MCF 10A (cell line): ENCODE data around the gene LRP4. TPM values are rescaled to one million over a fixed set of nuclear protein-coding genes. Genes with fewer than 3 reads are reported as not detected.

Experiments used
- BruUV-seq: library from RNA; stranded (reverse); fragments of 400-500 nt; replicated peaks from 2 replicates; lab custom pipeline; 2021; lab: Mats Ljungman, UMichigan
- CTCF ChIA-PET: fragments of 300-600 bp; sonication (Branson Sonifier 250); formaldehyde crosslinking; extraction: SDS; loops from one replicate; lab custom pipeline; 2021; ENCODE audit warnings: antibody characterized with exemption, inconsistent platforms; lab: Yijun Ruan, JAX
- POLR2A ChIA-PET: fragments of 300-600, 350-650 bp; sonication (Branson Sonifier 250); formaldehyde crosslinking; extraction: SDS; loops from one replicate; lab custom pipeline; 2020; ENCODE audit warnings: antibody characterized with exemption, inconsistent platforms; lab: Yijun Ruan, JAX
- DNase-seq: peaks from one replicate; pipeline ENCODE4 v3.0.0-alpha.2; 2018; ENCODE audit not compliant: unreplicated experiment
- H3K27ac Mint-ChIP-seq: one replicate; pipeline ENCODE4 v1.8.0; 2022; ENCODE audit warnings: mild to moderate bottlenecking, low read depth, mixed read lengths; ENCODE audit not compliant: unreplicated experiment
- H3K27me3 Mint-ChIP-seq: one replicate; pipeline ENCODE4 v1.8.0; 2022; ENCODE audit warnings: mixed read lengths; ENCODE audit not compliant: insufficient read depth, unreplicated experiment
- H3K36me3 Mint-ChIP-seq: one replicate; pipeline ENCODE4 v1.8.0; 2022; ENCODE audit warnings: mild to moderate bottlenecking, moderate library complexity, mixed read lengths; ENCODE audit not compliant: insufficient read depth, unreplicated experiment
- H3K4me1 Mint-ChIP-seq: one replicate; pipeline ENCODE4 v1.8.0; 2022; ENCODE audit warnings: mixed read lengths; ENCODE audit not compliant: insufficient read depth, unreplicated experiment
- H3K4me3 Mint-ChIP-seq: one replicate; pipeline ENCODE4 v1.8.0; 2022; ENCODE audit warnings: mild to moderate bottlenecking, moderate library complexity, mixed read lengths; ENCODE audit not compliant: unreplicated experiment
- H3K9me3 Mint-ChIP-seq: one replicate; pipeline ENCODE4 v1.8.0; 2022; ENCODE audit warnings: mixed read lengths; ENCODE audit not compliant: unreplicated experiment
- CTCF ChIP-seq: fragments of 200-600 bp; IDR thresholded peaks from one replicate; pipeline ENCODE4 v1.8.0; 2022; ENCODE audit warnings: antibody characterized with exemption, mild to moderate bottlenecking; ENCODE audit not compliant: unreplicated experiment
- intact Hi-C: fragments of 100-400 bp; cut with micrococcal nuclease; formaldehyde crosslinking; loops from 2 replicates; pipeline ENCODE4 v1.14.1; 2022
- total RNA-seq: library from RNA; stranded (reverse); gene quantifications from 2 replicates; pipeline ENCODE4 v1.2.3, GENCODE V29; 2022

Gene LRP4
- total RNA-seq, 1 experiment from 2014 or later = 1.0 TPM

- Mint-ChIP-seq H3K27ac (no peak overlapping the region), H3K36me3 (no peaks in the 10 kb centered on the region), H3K4me1 (peaks cover 17% of the 10 kb centered on the region), H3K9me3 (no peaks in the 10 kb centered on the region), H3K27me3 (no peaks in the 10 kb centered on the region), H3K4me3 (no peak overlapping the region)
- intact Hi-C loops = loop anchor here (1.0 to 2.0 kb wide), 2 partner anchors 32 to 233 kb away; no protein-coding TSS in a partner anchor
- CTCF ChIA-PET = interaction anchor here (0.7 to 1.1 kb wide), 6 partner anchors 10 to 1500 kb away, joined by 3 to 4 read pairs (median 4); no protein-coding TSS in a partner anchor
- no TSS peak for BruUV-seq
- no peak for TF ChIP-seq CTCF
- POLR2A ChIA-PET = interaction anchor here (1.0 to 1.3 kb wide), 2 partner anchors 15 to 232 kb away, joined by 3 to 5 read pairs; partner anchors contain the start of gene CSTPP1
- DNase-seq = peak; percentile 78
Measured at GRCh38 chr11:46920755-46921154, 2.4 kb upstream of the LRP4 start.

- Mint-ChIP-seq H3K9me3 (no peaks in the 10 kb centered on the region), H3K27ac (peak overlapping the region; percentile 23), H3K4me1 (peaks cover 22% of the 10 kb centered on the region), H3K27me3 (no peaks in the 10 kb centered on the region), H3K36me3 (no peaks in the 10 kb centered on the region), H3K4me3 (peak overlapping the region; percentile 66)
- BruUV-seq = no TSS peak
- ChIA-PET POLR2A (interaction anchor here (1.4 kb wide), 1 partner anchor 86 kb away, joined by 3 read pairs; no protein-coding TSS in a partner anchor), CTCF (interaction anchor here (0.6 to 1.5 kb wide), 9 partner anchors 10 to 239 kb away, joined by 3 to 5 read pairs (median 3); no protein-coding TSS in a partner anchor)
- intact Hi-C loops = no loop called here
- no peak for TF ChIP-seq CTCF
- DNase-seq = no peak
Measured at GRCh38 chr11:46918788-46919513, 601 bp upstream of the LRP4 start.

- Mint-ChIP-seq H3K4me3 (peak overlapping the region; percentile 75), H3K9me3 (no peaks in the 10 kb centered on the region), H3K4me1 (peaks cover 22% of the 10 kb centered on the region), H3K27me3 (no peaks in the 10 kb centered on the region), H3K36me3 (no peaks in the 10 kb centered on the region), H3K27ac (no peak overlapping the region)
- ChIA-PET CTCF (interaction anchor here (0.7 to 1.8 kb wide), 4 partner anchors 24 to 456 kb away, joined by 3 to 17 read pairs (median 4); no protein-coding TSS in a partner anchor), POLR2A (interaction anchor here (1.5 to 1.6 kb wide), 4 partner anchors 17 to 235 kb away, joined by 4 to 11 read pairs (median 6); partner anchors contain the start of gene CSTPP1)
- intact Hi-C loops = no loop called here
- BruUV-seq = no TSS peak
- no peak for TF ChIP-seq CTCF
- DNase-seq = no peak
Measured at GRCh38 chr11:46917762-46918082, 628 bp downstream of the LRP4 start.

- ChIA-PET POLR2A (interaction anchor here (0.7 to 1.7 kb wide), 9 partner anchors 16 to 246 kb away, joined by 3 to 11 read pairs (median 5); partner anchors contain the start of genes CKAP5 and CSTPP1), CTCF (interaction anchor here (0.6 to 1.8 kb wide), 7 partner anchors 15 to 457 kb away, joined by 3 to 17 read pairs (median 4); no protein-coding TSS in a partner anchor)
- TF ChIP-seq CTCF = no peak
- Mint-ChIP-seq H3K27me3 (no peaks in the 10 kb centered on the region), H3K4me1 (peaks cover 22% of the 10 kb centered on the region), H3K4me3 (peak overlapping the region; percentile 75), H3K9me3 (no peaks in the 10 kb centered on the region), H3K36me3 (no peaks in the 10 kb centered on the region), H3K27ac (peak overlapping the region; percentile 14)
- intact Hi-C loops = no loop called here
- no TSS peak for BruUV-seq
- DNase-seq = no peak
Measured at GRCh38 chr11:46917109-46917761, 1.1 kb downstream of the LRP4 start.
